H1 (cell line): ENCODE results near the gene DDAH2. TPM values are rescaled to one million over a fixed set of nuclear protein-coding genes. Genes with fewer than 3 reads are reported as not detected.

Experiments
- CREB1 ChIP-seq: IDR thresholded peaks from 2 replicates; pipeline ENCODE4 v1.6.1; 2012; ENCODE audit warnings: inconsistent platforms
- JUN ChIP-seq: IDR thresholded peaks from 2 replicates; pipeline ENCODE4 v1.6.1; 2011; ENCODE audit warnings: low read depth, mild to moderate bottlenecking, improper control_type of control experiment, low read length
- KDM5A ChIP-seq: fragments of 200-600 bp; IDR thresholded peaks from 2 replicates; pipeline ENCODE4 v1.7.1; 2012; ENCODE audit warnings: mild to moderate bottlenecking, low read length, inconsistent platforms, mixed read lengths
- ZNF274 ChIP-seq: IDR thresholded peaks from 2 replicates; pipeline ENCODE4 v1.7.0; 2012; ENCODE audit warnings: low read length, borderline replicate concordance; ENCODE audit errors: extremely low read depth
- polyA plus RNA-seq, 7 experiments: library from polyadenylated mRNA; depleted of rRNA in 3 of 7; stranded (reverse) in 5 of 7; unstranded in 2 of 7; fragments of >200 nt in 5 of 7; fragments of 200-250 nt in 2 of 7; gene quantifications; 1 replicate in 5 of 7; 2 replicates in 1 of 7; 4 replicates in 1 of 7; pipeline versions ENCODE4 v1.2.1 to v1.2.3, GENCODE V29; 2011 to 2013; ENCODE audit warnings: missing spikeins in 2 of 7, mixed read lengths in 2 of 7
- total RNA-seq: library from RNA; stranded (reverse); fragmentation: NEBNext Ultra II Directional; extraction: Animal tissue kit (Norgen Biotek cat#: 25700); gene quantifications from 2 replicates; pipeline ENCODE4 v1.2.1, GENCODE V29; 2021

DDAH2 gene
- total and polyA plus RNA-seq, 2 of the 8 experiments (the other 6 are each of a cell fraction or from before 2014, with no cell fraction given), result 53.3 to 73.5 TPM

- TF ChIP-seq ZNF274, result no peak
- TF ChIP-seq KDM5A, result no peak
- TF ChIP-seq JUN, result no peak
- TF ChIP-seq CREB1, result no peak
Measured at GRCh38 chr6:31702405-31702818, 26.7 kb downstream of the DDAH2 start (continued).
